ENCODE measurements around the gene HBG2. TPM values are rescaled to one million over a fixed set of nuclear protein-coding genes. Genes with fewer than 3 reads are reported as not detected.
"Not testable (repeated sequence)": the region's sequence is repeated elsewhere in the genome, so short reads cannot be mapped to it uniquely, and the experiment has no call there.

The HBG2 gene
- polyA plus RNA-seq, 1 donor from 2014 or later, result not detected

GRCh38 chr11:5298451-5298850 lies 43.9 kb upstream of the HBG2 start:
- no peak overlapping the region for H3K9ac ChIP-seq (ENCODE audit: low read length)
- no peaks in the 10 kb centered on the region for H3K36me3 ChIP-seq (ENCODE audit: insufficient read depth, low read length)
- no peaks in the 10 kb centered on the region for H4K20me1 ChIP-seq (ENCODE audit: insufficient read depth)
- no peak overlapping the region for H3K27ac ChIP-seq (ENCODE audit: low read length)
- no peak overlapping the region for H3K4me2 ChIP-seq (ENCODE audit: low read length)
- no peak overlapping the region for H3K4me3 ChIP-seq (ENCODE audit: low read length)
- H2AFZ ChIP-seq (ENCODE audit: low read depth, low read length), result no peak overlapping the region
- no peaks in the 10 kb centered on the region for H3K9me2 ChIP-seq (ENCODE audit: insufficient read depth, low read length)
- TF ChIP-seq CTCF (IDR thresholded peaks at IDR 0.05; ENCODE audit: poor library complexity, severe bottlenecking) (no peak), MXI1 (conservative IDR thresholded peaks at IDR 0.05; ENCODE audit: poor library complexity, severe bottlenecking) (no peak), POLR2AphosphoS5 (IDR thresholded peaks at IDR 0.05) (no peak), SMC3 (conservative IDR thresholded peaks at IDR 0.05; ENCODE audit: poor library complexity) (no peak), RAD21 (conservative IDR thresholded peaks at IDR 0.05) (no peak), EZH2 (IDR thresholded peaks at IDR 0.05; ENCODE audit: borderline replicate concordance, insufficient read depth, low read length, poor library complexity, severe bottlenecking) (no peak), REST (IDR thresholded peaks at IDR 0.05; ENCODE audit: borderline replicate concordance) (no peak), EP300 (conservative IDR thresholded peaks at IDR 0.05; ENCODE audit: poor library complexity, severe bottlenecking) (no peak), TAF1 (IDR thresholded peaks at IDR 0.05; ENCODE audit: low read depth) (no peak)
- H3K9me3 ChIP-seq (ENCODE audit: low read length), result no peaks in the 10 kb centered on the region
- no peaks in the 10 kb centered on the region for H3K79me2 ChIP-seq (replicated peaks; ENCODE audit: insufficient read depth, low read length)
- no peaks in the 10 kb centered on the region for H3K27me3 ChIP-seq (ENCODE audit: insufficient read depth, low read depth, low read length)
- no peaks in the 10 kb centered on the region for H3F3A ChIP-seq (ENCODE audit: insufficient read depth, low read length, poor library complexity, severe bottlenecking)

DNA sequence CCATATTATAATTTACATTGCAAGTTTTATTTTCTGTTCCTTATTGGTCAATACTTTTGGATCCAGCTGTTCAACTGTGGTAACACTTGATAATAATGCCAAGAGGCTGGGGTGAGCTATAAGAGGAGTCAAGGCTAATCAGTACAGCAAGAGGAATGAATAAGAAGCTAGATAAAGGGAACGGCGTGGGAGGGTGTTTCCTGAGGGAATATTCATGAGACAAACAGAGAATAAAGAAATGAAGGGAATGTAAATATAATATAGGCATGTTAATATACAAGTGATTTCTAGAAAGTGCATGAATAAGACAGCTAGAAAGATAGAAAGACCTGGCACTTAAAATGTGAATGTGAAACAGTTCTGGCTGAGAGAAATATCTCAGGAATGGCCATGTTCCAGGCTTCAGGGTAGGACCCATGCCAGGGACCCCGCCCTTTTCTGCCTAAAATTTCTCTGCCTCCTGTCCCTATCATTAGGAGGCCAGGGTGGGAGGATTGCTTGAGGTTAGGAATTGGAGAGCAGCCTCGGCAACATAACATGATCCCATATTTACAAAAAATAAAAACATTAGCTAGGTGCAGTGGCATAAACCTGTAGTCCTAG lies 43.2 kb upstream of the HBG2 start:
- no peaks in the 10 kb centered on the region for H4K20me1 ChIP-seq (ENCODE audit: insufficient read depth)
- H3K27me3 ChIP-seq (ENCODE audit: insufficient read depth, low read depth, low read length), result no peaks in the 10 kb centered on the region
- no peak overlapping the region for H3K4me2 ChIP-seq (ENCODE audit: low read length)
- no peaks in the 10 kb centered on the region for H3K9me3 ChIP-seq (ENCODE audit: low read length)
- no peak overlapping the region for H3K4me3 ChIP-seq (ENCODE audit: low read length)
- H3K9ac ChIP-seq (ENCODE audit: low read length), result no peak overlapping the region
- no peak overlapping the region for H2AFZ ChIP-seq (ENCODE audit: low read depth, low read length)
- H3K36me3 ChIP-seq (ENCODE audit: insufficient read depth, low read length), result no peaks in the 10 kb centered on the region
- TF ChIP-seq TAF1 (IDR thresholded peaks at IDR 0.05; ENCODE audit: low read depth) (no peak), EP300 (conservative IDR thresholded peaks at IDR 0.05; ENCODE audit: poor library complexity, severe bottlenecking) (no peak), EZH2 (IDR thresholded peaks at IDR 0.05; ENCODE audit: borderline replicate concordance, insufficient read depth, low read length, poor library complexity, severe bottlenecking) (no peak), SMC3 (conservative IDR thresholded peaks at IDR 0.05; ENCODE audit: poor library complexity) (no peak), POLR2AphosphoS5 (IDR thresholded peaks at IDR 0.05) (no peak), REST (IDR thresholded peaks at IDR 0.05; ENCODE audit: borderline replicate concordance) (no peak), RAD21 (conservative IDR thresholded peaks at IDR 0.05) (no peak), MXI1 (conservative IDR thresholded peaks at IDR 0.05; ENCODE audit: poor library complexity, severe bottlenecking) (no peak), CTCF (IDR thresholded peaks at IDR 0.05; ENCODE audit: poor library complexity, severe bottlenecking) (no peak)
- H3K79me2 ChIP-seq (replicated peaks; ENCODE audit: insufficient read depth, low read length), result no peaks in the 10 kb centered on the region
- no peak overlapping the region for H3K27ac ChIP-seq (ENCODE audit: low read length)
- H3K9me2 ChIP-seq (ENCODE audit: insufficient read depth, low read length), result no peaks in the 10 kb centered on the region
- H3F3A ChIP-seq (ENCODE audit: insufficient read depth, low read length, poor library complexity, severe bottlenecking), result no peaks in the 10 kb centered on the region

- H3K9me2 ChIP-seq (ENCODE audit: insufficient read depth, low read length); H3F3A ChIP-seq (ENCODE audit: insufficient read depth, low read length, poor library complexity, severe bottlenecking); H3K27ac ChIP-seq (ENCODE audit: low read length); H3K4me2 ChIP-seq (ENCODE audit: low read length); H3K79me2 ChIP-seq (replicated peaks; ENCODE audit: insufficient read depth, low read length); H3K27me3 ChIP-seq (ENCODE audit: insufficient read depth, low read depth, low read length); H2AFZ ChIP-seq (ENCODE audit: low read depth, low read length); H3K9ac ChIP-seq (ENCODE audit: low read length); H3K36me3 ChIP-seq (ENCODE audit: insufficient read depth, low read length); H3K9me3 ChIP-seq (ENCODE audit: low read length); H4K20me1 ChIP-seq (ENCODE audit: insufficient read depth); H3K4me3 ChIP-seq (ENCODE audit: low read length): not testable (repeated sequence)
These were observed 39.9 kb upstream of the HBG2 start for GRCh38 chr11:5294342-5294995.
